ENCODE data around the gene ZFP1. TPM values are rescaled to one million over a fixed set of nuclear protein-coding genes. Genes with fewer than 3 reads are reported as not detected.

Gene ZFP1
- total RNA-seq, 1 experiment from 2014 or later = 15.3 TPM

DNA sequence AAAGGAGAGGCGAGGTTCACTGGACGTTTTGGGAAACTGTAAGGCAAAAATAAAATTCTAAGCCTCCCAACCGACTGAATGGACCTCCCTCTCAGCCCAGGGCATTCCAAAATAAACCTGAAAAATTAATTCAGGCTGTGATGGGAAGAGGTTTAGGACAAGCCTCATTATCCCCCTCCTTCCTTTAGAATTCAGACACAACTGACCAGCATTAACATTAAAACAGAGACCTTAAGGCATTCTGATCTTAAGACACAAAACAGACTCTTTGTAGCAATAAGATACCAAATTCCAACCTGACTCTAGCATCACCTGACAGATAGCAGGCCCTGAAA is 31.4 kb upstream of the ZFP1 start:
- H3K4me3 Mint-ChIP-seq = peak overlapping the region; percentile 72 to 73; a peak in 3 of 5 replicates

More for the DNA sequence above, 31.4 kb upstream of the ZFP1 start:
- H3K9me3 Mint-ChIP-seq = peaks cover 10 to 14% of the 10 kb centered on the region in 2 experiments
- H3K4ac ChIP-seq (ENCODE audit: low read depth, low read length) = no peak overlapping the region
- H3K9me3 ChIP-seq (ENCODE audit: control insufficient read depth, low read depth, low read length) = no peaks in the 10 kb centered on the region
- DNase-seq = no peak
- H3K27ac ChIP-seq (ENCODE audit: insufficient read length, low read depth, low read length) = no peak overlapping the region
- no peaks in the 10 kb centered on the region for H3K23me2 ChIP-seq (ENCODE audit: insufficient read length, low read depth, low read length, poor library complexity, severe bottlenecking)
- H3K18ac ChIP-seq (ENCODE audit: insufficient read length, low read depth, low read length) = no peak overlapping the region
- H3K27me3 ChIP-seq (ENCODE audit: insufficient read depth, low read length) = no peaks in the 10 kb centered on the region
- H2AFZ ChIP-seq (ENCODE audit: low read length) = no peak overlapping the region
- no peak overlapping the region for H3K4me2 ChIP-seq (ENCODE audit: insufficient read depth, insufficient read length, low read length)
- H2AK5ac ChIP-seq (ENCODE audit: insufficient read length, low read length) = no peak overlapping the region
- H3K36me3 Mint-ChIP-seq (ENCODE audit: insufficient read depth in 1 of 3, low read depth in 3 of 3) = peaks cover 4 to 7% (median 5%) of the 10 kb centered on the region in 3 experiments
- no peak overlapping the region for H4K5ac ChIP-seq (ENCODE audit: insufficient read length, low read depth, low read length)
- no peak overlapping the region for H4K91ac ChIP-seq (ENCODE audit: insufficient read length, low read depth, low read length)
- no peak overlapping the region for H2BK12ac ChIP-seq (ENCODE audit: insufficient read length, low read depth, low read length)
- peaks cover 43 to 60% of the 10 kb centered on the region in 2 experiments for H3K4me1 Mint-ChIP-seq
- no peaks in the 10 kb centered on the region for H3K79me2 ChIP-seq (ENCODE audit: insufficient read depth, low read length)
- no peak overlapping the region for H2BK120ac ChIP-seq (ENCODE audit: low read depth, low read length, poor library complexity, severe bottlenecking)
- no peak overlapping the region for H4K8ac ChIP-seq (replicated peaks; ENCODE audit: insufficient read length, low read depth, low read length)
- peak overlapping the region; percentile 94 to 97 (median 95) for H3K27ac Mint-ChIP-seq
- WGBS (ENCODE audit: extremely low coverage, insufficient read length, low lambda C conversion rate) = no CpG with 5 or more reads among the region's 3 CpGs
- H4K20me1 ChIP-seq (ENCODE audit: control insufficient read depth, insufficient read depth, insufficient read length) = no peaks in the 10 kb centered on the region
- peaks cover 6% of the 10 kb centered on the region; the same call in 1 of the 2 replicates for H3K4me1 ChIP-seq (ENCODE audit: insufficient read depth, low read length)
- H3K79me1 ChIP-seq (ENCODE audit: insufficient read depth, low read depth, low read length, poor library complexity, severe bottlenecking) = no peaks in the 10 kb centered on the region
- H3T11ph ChIP-seq (ENCODE audit: low read length) = no peak overlapping the region
- H3K9ac ChIP-seq (ENCODE audit: extremely low read depth, insufficient read length, low read length) = no peak overlapping the region
- H3K23ac ChIP-seq (ENCODE audit: insufficient read length, low read depth, low read length) = no peak overlapping the region
- H2BK5ac ChIP-seq (ENCODE audit: insufficient read length, low read length) = no peak overlapping the region
- TF ChIP-seq, protein P1, sequence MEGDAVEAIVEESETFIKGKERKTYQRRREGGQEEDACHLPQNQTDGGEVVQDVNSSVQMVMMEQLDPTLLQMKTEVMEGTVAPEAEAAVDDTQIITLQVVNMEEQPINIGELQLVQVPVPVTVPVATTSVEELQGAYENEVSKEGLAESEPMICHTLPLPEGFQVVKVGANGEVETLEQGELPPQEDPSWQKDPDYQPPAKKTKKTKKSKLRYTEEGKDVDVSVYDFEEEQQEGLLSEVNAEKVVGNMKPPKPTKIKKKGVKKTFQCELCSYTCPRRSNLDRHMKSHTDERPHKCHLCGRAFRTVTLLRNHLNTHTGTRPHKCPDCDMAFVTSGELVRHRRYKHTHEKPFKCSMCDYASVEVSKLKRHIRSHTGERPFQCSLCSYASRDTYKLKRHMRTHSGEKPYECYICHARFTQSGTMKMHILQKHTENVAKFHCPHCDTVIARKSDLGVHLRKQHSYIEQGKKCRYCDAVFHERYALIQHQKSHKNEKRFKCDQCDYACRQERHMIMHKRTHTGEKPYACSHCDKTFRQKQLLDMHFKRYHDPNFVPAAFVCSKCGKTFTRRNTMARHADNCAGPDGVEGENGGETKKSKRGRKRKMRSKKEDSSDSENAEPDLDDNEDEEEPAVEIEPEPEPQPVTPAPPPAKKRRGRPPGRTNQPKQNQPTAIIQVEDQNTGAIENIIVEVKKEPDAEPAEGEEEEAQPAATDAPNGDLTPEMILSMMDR (conservative IDR thresholded peaks at IDR 0.05) = no peak
- peaks cover 3% of the 10 kb centered on the region; the same call in 1 of the 2 replicates for H3K27me3 Mint-ChIP-seq (ENCODE audit: low read depth)
- H2BK20ac ChIP-seq (ENCODE audit: low read depth, low read length, poor library complexity, severe bottlenecking) = no peak overlapping the region
- H3K56ac ChIP-seq (ENCODE audit: insufficient read length, low read depth, low read length) = no peak overlapping the region
- no peak overlapping the region for H2BK15ac ChIP-seq (ENCODE audit: low read depth, low read length)
- H3K14ac ChIP-seq (ENCODE audit: insufficient read depth, low read length) = no peak overlapping the region
